Endothelial cell of umbilical vein (primary cell): ENCODE measurements around the gene SPTLC2. TPM values are rescaled to one million over a fixed set of nuclear protein-coding genes. Genes with fewer than 3 reads are reported as not detected.

ENCODE experiments used
- Bru-seq: library from RNA; stranded (reverse); fragments of 400-500 nt; gene quantifications from one replicate; lab custom pipeline; 2021; lab: Mats Ljungman, UMichigan
- BruChase-seq, 2 experiments: library from RNA; stranded (reverse); fragments of 400-500 nt; gene quantifications; one replicate each; lab custom pipeline; 2021; lab: Mats Ljungman, UMichigan
- BruUV-seq: library from RNA; stranded (reverse); fragments of 400-500 nt; replicated peaks from 2 replicates; lab custom pipeline; 2021; lab: Mats Ljungman, UMichigan
- CTCF ChIA-PET: fragments of 300-600, 350-600 bp; sonication (Branson Sonifier 250); formaldehyde crosslinking; loops from one replicate; lab custom pipeline; 2021; ENCODE audit warnings: antibody characterized with exemption, inconsistent platforms; lab: Charles Lee
- POLR2A ChIA-PET: fragments of 300-600, 350-600 bp; sonication (Branson Sonifier 250); formaldehyde crosslinking; loops from one replicate; lab custom pipeline; 2021; ENCODE audit warnings: antibody characterized with exemption, inconsistent platforms; lab: Charles Lee
- DNase-seq: peaks from one replicate; pipeline ENCODE4 v3.0.0-alpha.2; 2011; ENCODE audit warnings: low read depth, low spot score
- FAIRE-seq: peaks from 2 replicates; lab custom pipeline; 2011; peaks lifted over from hg19 to GRCh38; lab: Jason Lieb, UNC
- H2AFZ ChIP-seq: 2 replicates; pipeline ENCODE4 v1.6.0; 2012; ENCODE audit warnings: low read depth, low read length, control low read depth, inconsistent platforms
- H3K27ac ChIP-seq: 2 replicates; pipeline ENCODE4 v1.5.1; 2011; ENCODE audit warnings: low read depth, mild to moderate bottlenecking, control low read depth, low read length, moderate library complexity; ENCODE audit not compliant: insufficient read depth
- H3K27me3 ChIP-seq, 2 experiments: 2 replicates each; pipeline versions ENCODE4 v1.6.0 to v1.6.1; 2011; ENCODE audit warnings: low read length in 2 of 2, mixed read lengths in 1 of 2; ENCODE audit not compliant: control insufficient read depth in 2 of 2, insufficient read depth in 2 of 2
- H3K36me3 ChIP-seq, 2 experiments: 2 replicates in 1 of 2; 3 replicates in 1 of 2; pipeline ENCODE4 v1.5.1; 2011; ENCODE audit warnings: low read length in 2 of 2, mild to moderate bottlenecking in 1 of 2, moderate library complexity in 1 of 2; ENCODE audit not compliant: control insufficient read depth in 2 of 2, insufficient read depth in 2 of 2; ENCODE audit errors: extremely low read depth in 1 of 2
- H3K4me1 ChIP-seq: 3 replicates; pipeline ENCODE4 v1.5.1; 2011; ENCODE audit warnings: mild to moderate bottlenecking, low read length; ENCODE audit not compliant: control insufficient read depth, insufficient read depth; ENCODE audit errors: extremely low read depth
- H3K4me2 ChIP-seq: 2 replicates; pipeline ENCODE4 v1.6.1; 2011; ENCODE audit warnings: low read length, control low read depth, mixed read lengths; ENCODE audit not compliant: insufficient read depth
- H3K4me3 ChIP-seq, 3 experiments: fragments of 200-600 bp in 1 of 3; sonication (generic), shearing (Covaris generic) in 1 of 3; replicated peaks in 1 of 3; 2 replicates each; pipeline ENCODE4 v1.5.1; 2011 to 2016; ENCODE audit warnings: control low read depth in 3 of 3, low read length in 3 of 3, mild to moderate bottlenecking in 2 of 3, inconsistent platforms in 1 of 3, low read depth in 1 of 3, moderate library complexity in 1 of 3; ENCODE audit not compliant: insufficient read depth in 1 of 3
- H3K79me2 ChIP-seq: 2 replicates; pipeline ENCODE4 v1.6.0; 2012; ENCODE audit warnings: low read length, inconsistent platforms; ENCODE audit not compliant: control insufficient read depth, insufficient read depth
- H3K9ac ChIP-seq: replicated peaks from 2 replicates; pipeline ENCODE3; 2011; ENCODE audit warnings: low read length, control low read depth; ENCODE audit not compliant: insufficient read depth; ENCODE audit errors: extremely low read depth
- H3K9me1 ChIP-seq: replicated peaks from 3 replicates; pipeline ENCODE4 v1.6.0; 2011; ENCODE audit warnings: mild to moderate bottlenecking, low read length; ENCODE audit not compliant: control insufficient read depth, insufficient read depth; ENCODE audit errors: extremely low read depth
- H3K9me3 ChIP-seq: replicated peaks from 2 replicates; pipeline ENCODE4 v1.5.1; 2012; ENCODE audit warnings: low read length, inconsistent platforms; ENCODE audit not compliant: control insufficient read depth, insufficient read depth
- H4K20me1 ChIP-seq: replicated peaks from 2 replicates; pipeline ENCODE3; 2011; ENCODE audit warnings: mild to moderate bottlenecking, low read length; ENCODE audit not compliant: control insufficient read depth, insufficient read depth; ENCODE audit errors: extremely low read depth
- EZH2 ChIP-seq: IDR thresholded peaks from 2 replicates; pipeline ENCODE4 v1.6.1; 2012; ENCODE audit warnings: borderline replicate concordance, low read depth, mild to moderate bottlenecking, moderate library complexity, low read length, inconsistent platforms; ENCODE audit not compliant: severe bottlenecking
- FOS ChIP-seq: IDR thresholded peaks from 2 replicates; pipeline ENCODE4 v1.6.1; 2011; ENCODE audit warnings: mild to moderate bottlenecking, low read length, moderate library complexity, borderline replicate concordance; ENCODE audit not compliant: insufficient read depth
- GATA2 ChIP-seq: IDR thresholded peaks from 2 replicates; pipeline ENCODE4 v1.7.0; 2011; ENCODE audit warnings: low read depth, mild to moderate bottlenecking, moderate library complexity, mixed read lengths, low read length; ENCODE audit not compliant: insufficient read length, insufficient read depth
- MAX ChIP-seq: IDR thresholded peaks from 2 replicates; pipeline ENCODE4 v1.6.1; 2011; ENCODE audit not compliant: insufficient read depth, insufficient read length
- POLR2A ChIP-seq: IDR thresholded peaks from 2 replicates; pipeline ENCODE4 v1.6.1; 2012; ENCODE audit warnings: low read depth, mild to moderate bottlenecking, control low read depth, low read length
- POLR2AphosphoS5 ChIP-seq: IDR thresholded peaks from 2 replicates; pipeline ENCODE4 v1.6.1; 2012; ENCODE audit warnings: low read depth, mild to moderate bottlenecking, control low read depth, low read length, moderate library complexity; ENCODE audit not compliant: insufficient read depth
- dilution Hi-C: fragments of 300-500 bp; cut with MboI; formaldehyde crosslinking; loops from one replicate; pipeline ENCODE4 v1.15.0; 2019; ENCODE audit warnings: low sequenced_read_pairs; ENCODE audit not compliant: extremely low pct_ligation_motif_present
- intact Hi-C: fragments of 100-400 bp; cut with micrococcal nuclease; formaldehyde crosslinking; loops from one replicate; pipeline ENCODE4 v1.10.0; 2022
- long read RNA-seq: library from polyadenylated mRNA; stranded (forward); transcript quantifications from one replicate; pipeline ENCODE4 v2.0.0, GENCODE V29; 2021
- polyA minus RNA-seq, 3 experiments: library from RNA; depleted of rRNA, polyadenylated mRNA; stranded (reverse); fragments of >200 nt; gene quantifications; 1 replicate in 1 of 3; 2 replicates in 2 of 3; pipeline ENCODE4 v1.2.3, GENCODE V29; 2011
- polyA plus RNA-seq, 4 experiments: library from polyadenylated mRNA; depleted of rRNA in 3 of 4; stranded (reverse) in 3 of 4; unstranded in 1 of 4; fragments of >200 nt; gene quantifications; 2 replicates each; pipeline versions ENCODE4 v1.2.1 to v1.2.3, GENCODE V29; 2011 to 2012; ENCODE audit warnings: missing spikeins in 1 of 4
- total RNA-seq: library from RNA; stranded (reverse); gene quantifications from 2 replicates; pipeline ENCODE4 v1.2.3, GENCODE V29; 2021

Gene SPTLC2, protein sequence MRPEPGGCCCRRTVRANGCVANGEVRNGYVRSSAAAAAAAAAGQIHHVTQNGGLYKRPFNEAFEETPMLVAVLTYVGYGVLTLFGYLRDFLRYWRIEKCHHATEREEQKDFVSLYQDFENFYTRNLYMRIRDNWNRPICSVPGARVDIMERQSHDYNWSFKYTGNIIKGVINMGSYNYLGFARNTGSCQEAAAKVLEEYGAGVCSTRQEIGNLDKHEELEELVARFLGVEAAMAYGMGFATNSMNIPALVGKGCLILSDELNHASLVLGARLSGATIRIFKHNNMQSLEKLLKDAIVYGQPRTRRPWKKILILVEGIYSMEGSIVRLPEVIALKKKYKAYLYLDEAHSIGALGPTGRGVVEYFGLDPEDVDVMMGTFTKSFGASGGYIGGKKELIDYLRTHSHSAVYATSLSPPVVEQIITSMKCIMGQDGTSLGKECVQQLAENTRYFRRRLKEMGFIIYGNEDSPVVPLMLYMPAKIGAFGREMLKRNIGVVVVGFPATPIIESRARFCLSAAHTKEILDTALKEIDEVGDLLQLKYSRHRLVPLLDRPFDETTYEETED
- total RNA-seq (57.2 and 71.3 TPM in 2 replicates), polyA plus RNA-seq (13.3 and 19.1 TPM in 2 replicates), polyA minus RNA-seq (57.7 and 96.5 TPM in 2 replicates), Bru-seq, nascent RNA (percentile 90 among the genes with signal in this experiment), BruChase-seq, experiment 1, labeled RNA remaining after a 6-hour chase (percentile 88 among the genes with signal in this experiment), BruChase-seq, experiment 2, labeled RNA remaining after a 2-hour chase (percentile 83 among the genes with signal in this experiment)
- polyA plus RNA-seq (2011; cell fraction: cytosol; rRNA removed), result 21.1 and 24.2 TPM in 2 replicates
- 20.1 and 28.5 TPM in 2 replicates for polyA plus RNA-seq (2011; cell fraction: nucleus; rRNA removed)
- polyA plus RNA-seq (2012), result 25.9 and 32.7 TPM in 2 replicates
- 11.7 TPM for polyA minus RNA-seq (2011; cell fraction: cytosol; rRNA and poly(A)+ RNA removed)
- polyA minus RNA-seq (2011; cell fraction: nucleus; rRNA and poly(A)+ RNA removed), result 24.8 and 35.8 TPM in 2 replicates
- long read RNA-seq, full-length matches to known transcripts, result 60 of 84 reads
- long read RNA-seq, partial matches to known transcripts, result 5 of 84 reads
- long read RNA-seq, other reads (novel, unspliced or antisense), result 19 of 84 reads

DNA sequence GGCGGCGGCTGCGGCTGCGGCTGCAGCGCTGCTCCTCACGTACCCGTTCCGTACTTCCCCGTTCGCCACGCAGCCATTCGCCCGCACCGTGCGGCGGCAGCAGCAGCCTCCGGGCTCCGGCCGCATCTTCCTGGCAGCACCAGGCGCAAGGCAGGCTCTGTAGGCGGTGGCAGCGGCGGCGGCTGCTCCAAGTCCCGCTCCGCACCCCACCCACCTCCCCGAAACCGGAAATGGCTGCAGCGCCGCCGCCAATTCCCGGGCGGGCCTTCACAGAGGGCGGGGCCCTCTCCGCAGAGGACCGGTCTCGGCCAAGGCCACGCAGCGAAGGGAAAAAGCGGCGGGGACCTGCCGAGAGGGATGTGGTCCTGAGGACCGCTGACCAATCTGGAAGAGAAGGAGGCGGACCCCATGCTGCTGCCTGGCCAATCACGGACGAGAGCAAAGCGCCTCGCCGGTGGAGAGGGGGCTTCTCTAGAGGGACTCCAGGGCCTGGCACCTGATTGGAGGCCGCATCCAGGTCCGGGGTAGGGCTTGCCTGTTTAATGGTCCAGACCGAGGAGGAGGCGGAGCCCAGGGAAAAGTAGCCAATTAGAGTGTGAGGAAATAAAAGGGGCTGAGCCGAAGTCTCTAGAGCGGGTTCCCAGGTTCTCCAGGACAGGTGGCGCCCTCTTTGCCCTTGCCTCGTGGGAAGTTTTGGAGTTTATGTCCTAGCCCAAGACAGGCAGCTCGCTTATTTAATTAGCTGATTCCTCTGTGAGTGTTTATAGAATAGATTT is at the start of gene SPTLC2:
SPTLC2 (minus strand) TSS at position 184 of the 776 bp plus-strand sequence; CDS start at position 126, 58 bp downstream.
- H3K4me2 ChIP-seq, result peak within 1 kb of the TSS; percentile 86
- peak within 1 kb of the TSS; percentile 87 for H3K9ac ChIP-seq
- intact Hi-C loops, result loop anchor here (1.0 to 10.0 kb wide), 7 partner anchors 8 to 662 kb away; partner anchors contain the start of genes GSTZ1 and POMT2
- no peaks in the 10 kb centered on the region for H3K9me1 ChIP-seq
- peaks cover 0 to 4% of the 10 kb centered on the region in 2 experiments for H3K27me3 ChIP-seq
- FAIRE-seq (peak; percentile 99), DNase-seq (peak; percentile 100)
- peak within 1 kb of the TSS; percentile 81 for H2AFZ ChIP-seq
- H3K36me3 ChIP-seq, result no peaks in the 10 kb centered on the region
- H4K20me1 ChIP-seq, result no peaks in the 10 kb centered on the region
- peak within 1 kb of the TSS; percentile 14 for H3K27ac ChIP-seq
- dilution Hi-C loops, result no loop called here
- H3K9me3 ChIP-seq, result no peaks in the 10 kb centered on the region
- peaks cover 43% of the 10 kb centered on the region for H3K79me2 ChIP-seq
- H3K4me1 ChIP-seq, result peaks cover 25% of the 10 kb centered on the region
- TF ChIP-seq MAX (peak; percentile 37), FOS (no peak), EZH2 (no peak), POLR2A (peak; percentile 76), GATA2 (no peak), POLR2AphosphoS5 (peak; percentile 75)
- POLR2A ChIA-PET, result interaction anchor here (0.9 kb wide), 1 partner anchor 8 kb away, joined by 3 read pairs; no protein-coding TSS in a partner anchor
- BruUV-seq, result no TSS peak
- CTCF ChIA-PET, result interaction anchor here (2.1 kb wide), 1 partner anchor 11 kb away, joined by 4 read pairs; no protein-coding TSS in a partner anchor
- H3K4me3 ChIP-seq, result peak within 1 kb of the TSS; percentile 86 to 94 (median 90)
